Fibroblast of villous mesenchyme (primary cell): ENCODE data around the gene PARD6A. TPM values are rescaled to one million over a fixed set of nuclear protein-coding genes. Genes with fewer than 3 reads are reported as not detected.

ENCODE experiments used
- DNase-seq: peaks from one replicate; pipeline ENCODE4 v3.0.0-alpha.2; 2010; ENCODE audit warnings: low read depth
- H3K4me3 ChIP-seq: 2 replicates; pipeline ENCODE4 v1.5.1; 2011; ENCODE audit warnings: low read depth, mild to moderate bottlenecking, low read length
- CTCF ChIP-seq: IDR thresholded peaks from 2 replicates; pipeline ENCODE4 v1.5.1; 2012; ENCODE audit warnings: low read depth, mild to moderate bottlenecking, low read length; ENCODE audit not compliant: insufficient read depth
- total RNA-seq: library from RNA; depleted of rRNA; stranded (reverse); fragments of >200 nt; gene quantifications from 2 replicates; pipeline ENCODE4 v1.2.3, GENCODE V29; 2012

Gene PARD6A
- total RNA-seq, 1 donor, result 2.6 TPM

- DNase-seq, result no peak
- no peak overlapping the region for H3K4me3 ChIP-seq
- TF ChIP-seq CTCF, result no peak
These were observed 33.9 kb downstream of the PARD6A start for GRCh38 chr16:67694611-67695010.

- no peak overlapping the region for H3K4me3 ChIP-seq
- DNase-seq, result no peak
- TF ChIP-seq CTCF, result no peak
These were observed 36.8 kb downstream of the PARD6A start for GRCh38 chr16:67697422-67698185.

GRCh38 chr16:67699265-67699664 lies 38.5 kb downstream of the PARD6A start:
- DNase-seq, result no peak
- TF ChIP-seq CTCF, result no peak
- no peak overlapping the region for H3K4me3 ChIP-seq

- no peak for TF ChIP-seq CTCF
- DNase-seq, result no peak
- no peak overlapping the region for H3K4me3 ChIP-seq
These were observed 40.7 kb downstream of the PARD6A start for GRCh38 chr16:67701420-67701819.

GRCh38 chr16:67702130-67702529 lies 41.4 kb downstream of the PARD6A start:
- no peak for DNase-seq
- TF ChIP-seq CTCF, result no peak
- H3K4me3 ChIP-seq, result no peak overlapping the region

- DNase-seq, result no peak
- TF ChIP-seq CTCF, result no peak
- no peak overlapping the region for H3K4me3 ChIP-seq
These were observed 42.9 kb downstream of the PARD6A start for GRCh38 chr16:67703626-67704025.

GRCh38 chr16:67704110-67704509 lies 43.4 kb downstream of the PARD6A start:
- no peak for TF ChIP-seq CTCF
- H3K4me3 ChIP-seq, result no peak overlapping the region
- no peak for DNase-seq
